Suprapubic skin (tissue), 4 donors: ENCODE measurements around the gene FCRL4. TPM values are rescaled to one million over a fixed set of nuclear protein-coding genes. Genes with fewer than 3 reads are reported as not detected.

Source experiments
- DNase-seq, 2 donors: peaks; one replicate each; pipeline ENCODE4 v3.0.0-alpha.2; 2019; ENCODE audit warnings: low spot score in 2 of 2
- H3K27ac ChIP-seq: fragments of 200-600 bp; sonication (generic); one replicate; pipeline ENCODE4 v1.5.1; 2019
- H3K27me3 ChIP-seq: fragments of 200-600 bp; sonication (generic); one replicate; pipeline ENCODE4 v1.5.1; 2019
- H3K36me3 ChIP-seq: fragments of 200-600 bp; sonication (generic); one replicate; pipeline ENCODE4 v1.5.1; 2019
- H3K4me1 ChIP-seq: fragments of 200-600 bp; sonication (generic); one replicate; pipeline ENCODE4 v1.5.1; 2019
- H3K4me3 ChIP-seq: fragments of 200-600 bp; sonication (generic); one replicate; pipeline ENCODE4 v1.5.1; 2019; ENCODE audit warnings: mild to moderate bottlenecking
- H3K9me3 ChIP-seq: fragments of 200-600 bp; sonication (generic); one replicate; pipeline ENCODE4 v1.5.1; 2019
- CTCF ChIP-seq, 2 donors: fragments of 200-600 bp in 1 of 2; fragments of 450-650 bp in 1 of 2; sonication (generic) in 1 of 2; IDR thresholded peaks; one replicate each; pipeline ENCODE4 v1.5.1; 2016 to 2019; ENCODE audit warnings: antibody characterized with exemption in 2 of 2, mild to moderate bottlenecking in 1 of 2, moderate library complexity in 1 of 2
- EP300 ChIP-seq: sonication (generic); formaldehyde crosslinking; IDR thresholded peaks from one replicate; pipeline ENCODE4 v1.6.1; 2017; ENCODE audit warnings: antibody characterized with exemption
- POLR2A ChIP-seq, 2 donors: fragments of 450-650 bp; IDR thresholded peaks; one replicate each; pipeline ENCODE4 v1.6.1; 2017; ENCODE audit warnings: antibody characterized with exemption in 2 of 2, mild to moderate bottlenecking in 2 of 2, moderate library complexity in 2 of 2
- POLR2AphosphoS5 ChIP-seq, 3 donors: sonication (generic); formaldehyde crosslinking; IDR thresholded peaks; one replicate each; pipeline ENCODE4 v1.6.1; 2017; ENCODE audit warnings: antibody characterized with exemption in 3 of 3
- WGBS: methylation state at CpG from one replicate; pipeline ENCODE4 v1.1.5; 2018; 5-methylcytosine and 5-hydroxymethylcytosine counted together
- total RNA-seq, 4 donors: library from RNA; depleted of rRNA; stranded (reverse); fragments of >200 nt; gene quantifications; one replicate each; pipeline ENCODE4 v1.1.0, GENCODE V29; 2016

Gene FCRL4
- total RNA-seq, 4 donors from 2014 or later, result not detected

DNA sequence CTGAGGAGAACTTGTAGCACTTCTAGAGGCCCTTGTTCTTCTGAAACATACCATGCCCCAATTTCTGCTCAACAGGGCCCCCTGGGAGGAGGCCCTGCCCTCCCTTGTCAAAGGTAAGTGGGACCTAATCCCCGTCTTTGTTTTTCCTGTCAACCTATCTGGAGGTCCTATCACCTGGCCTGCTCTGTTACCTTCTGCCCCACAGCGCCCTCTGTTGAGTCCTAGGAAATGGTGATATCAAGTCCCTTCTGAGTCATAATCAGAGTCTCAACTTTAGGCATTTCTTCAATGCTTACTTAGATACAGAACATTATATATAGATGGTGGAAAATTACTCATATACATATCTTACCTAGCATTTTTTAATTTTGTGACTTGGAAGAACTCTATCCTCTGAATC is 28.2 kb upstream of the FCRL4 start:
- WGBS, result 21% methylated on average over 2 of the region's 2 CpGs
- no peak overlapping the region for H3K4me3 ChIP-seq
- no peaks in the 10 kb centered on the region for H3K27me3 ChIP-seq
- no peaks in the 10 kb centered on the region for H3K36me3 ChIP-seq
- no peak for TF ChIP-seq EP300
- no peaks in the 10 kb centered on the region for H3K9me3 ChIP-seq
- H3K27ac ChIP-seq, result no peak overlapping the region
- no peak for DNase-seq
- no peaks in the 10 kb centered on the region for H3K4me1 ChIP-seq

DNA sequence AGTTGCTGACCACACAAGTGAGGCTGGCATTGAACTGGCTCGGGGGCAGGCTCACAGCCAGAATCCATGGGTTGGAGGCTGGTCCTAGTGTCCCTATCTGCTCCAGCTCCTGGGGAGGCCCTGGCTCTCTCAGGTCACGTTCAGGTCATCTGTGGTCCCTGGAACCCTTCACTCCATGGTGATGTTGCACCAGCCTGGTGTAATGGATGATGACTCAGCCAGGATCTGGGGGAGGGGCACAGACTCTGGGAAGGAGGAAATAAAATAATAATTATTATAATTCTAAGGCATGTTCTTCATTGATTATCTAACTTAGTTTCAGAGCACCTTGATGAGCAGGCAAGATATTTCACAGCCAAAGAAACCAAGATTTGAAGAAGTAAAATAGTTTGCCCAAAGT is 26.6 kb upstream of the FCRL4 start:
- WGBS, result 70% methylated on average over 2 of the region's 2 CpGs
- Histone ChIP-seq H3K27me3 (no peaks in the 10 kb centered on the region), H3K27ac (no peak overlapping the region), H3K36me3 (no peaks in the 10 kb centered on the region), H3K4me1 (no peaks in the 10 kb centered on the region), H3K9me3 (no peaks in the 10 kb centered on the region), H3K4me3 (no peak overlapping the region)
- DNase-seq, result no peak
- TF ChIP-seq CTCF (IDR thresholded peaks at IDR 0.05) (no peak), POLR2A (IDR thresholded peaks at IDR 0.05) (no peak), POLR2AphosphoS5 (IDR thresholded peaks at IDR 0.05) (no peak), EP300 (no peak)

GRCh38 chr1:157622471-157622870 is 24.6 kb upstream of the FCRL4 start:
- no peak overlapping the region for H3K4me3 ChIP-seq
- H3K27ac ChIP-seq, result no peak overlapping the region
- no peak for TF ChIP-seq POLR2A (IDR thresholded peaks at IDR 0.05)
- TF ChIP-seq POLR2AphosphoS5 (IDR thresholded peaks at IDR 0.05), result no peak
- no peak for TF ChIP-seq CTCF (IDR thresholded peaks at IDR 0.05)
- TF ChIP-seq EP300, result no peak
- H3K9me3 ChIP-seq, result no peaks in the 10 kb centered on the region
- H3K4me1 ChIP-seq, result no peaks in the 10 kb centered on the region
- WGBS, result 85% methylated on average over 5 of the region's 5 CpGs
- no peaks in the 10 kb centered on the region for H3K27me3 ChIP-seq
- H3K36me3 ChIP-seq, result no peaks in the 10 kb centered on the region
- DNase-seq, result no peak

DNA sequence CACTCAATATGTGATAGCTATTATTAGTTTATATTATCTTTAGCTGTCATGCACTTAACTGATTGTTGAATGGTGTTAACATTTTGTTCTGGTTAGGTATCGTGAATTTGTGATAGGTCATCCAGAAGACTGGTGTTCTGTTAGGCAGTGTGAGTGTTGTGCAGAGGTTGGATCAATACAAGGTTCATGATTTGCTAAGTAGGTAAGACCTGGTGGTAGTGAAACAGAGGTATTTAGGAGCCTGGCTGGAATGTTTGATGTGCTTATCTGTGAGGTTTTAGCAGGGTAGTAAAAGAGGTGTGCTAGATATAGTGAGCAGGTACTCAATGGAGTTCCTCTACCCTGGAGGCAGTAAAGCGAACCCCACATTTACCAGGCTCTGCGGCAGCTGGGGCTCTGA is 20.3 kb upstream of the FCRL4 start:
- H3K4me1 ChIP-seq, result no peaks in the 10 kb centered on the region
- H3K36me3 ChIP-seq, result no peaks in the 10 kb centered on the region
- no peak overlapping the region for H3K27ac ChIP-seq
- DNase-seq, result no peak
- no peak overlapping the region for H3K4me3 ChIP-seq
- TF ChIP-seq POLR2AphosphoS5 (IDR thresholded peaks at IDR 0.05) (no peak), EP300 (no peak), CTCF (IDR thresholded peaks at IDR 0.05) (no peak), POLR2A (IDR thresholded peaks at IDR 0.05) (no peak)
- H3K27me3 ChIP-seq, result no peaks in the 10 kb centered on the region
- 68% methylated on average over 3 of the region's 3 CpGs for WGBS
- no peaks in the 10 kb centered on the region for H3K9me3 ChIP-seq

DNA sequence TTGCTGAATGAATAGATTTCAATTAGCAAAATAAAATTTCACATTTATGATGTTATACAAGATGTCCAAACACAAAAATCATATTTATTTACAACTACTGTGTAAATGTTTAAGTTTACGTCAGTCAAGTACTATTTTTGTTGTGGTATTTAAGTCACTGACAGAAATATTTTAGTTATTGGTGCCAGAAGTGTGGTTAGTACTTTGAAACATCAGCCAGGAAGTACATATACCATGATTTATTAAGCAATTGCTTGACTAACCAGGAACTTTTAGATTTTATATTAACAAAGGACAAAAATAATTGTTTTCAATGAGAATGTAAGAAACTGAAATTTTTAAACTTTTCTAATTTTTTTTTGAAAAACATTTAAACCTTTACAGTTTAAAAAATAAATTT is 2.4 kb upstream of the FCRL4 start:
- Histone ChIP-seq H3K9me3 (no peaks in the 10 kb centered on the region), H3K4me1 (no peaks in the 10 kb centered on the region), H3K27me3 (peaks cover 6% of the 10 kb centered on the region), H3K27ac (no peak overlapping the region), H3K36me3 (no peaks in the 10 kb centered on the region), H3K4me3 (no peak overlapping the region)
- DNase-seq, result no peak
- no peak for TF ChIP-seq CTCF (IDR thresholded peaks at IDR 0.05)
- no peak for TF ChIP-seq POLR2A (IDR thresholded peaks at IDR 0.05)
- 41% methylated on average over 1 of the region's 1 CpG for WGBS

GRCh38 chr1:157596384-157596783 is 1.5 kb downstream of the FCRL4 start:
- Histone ChIP-seq H3K27ac (no peak overlapping the region), H3K36me3 (no peaks in the 10 kb centered on the region), H3K27me3 (peaks cover 3% of the 10 kb centered on the region), H3K9me3 (no peaks in the 10 kb centered on the region), H3K4me1 (no peaks in the 10 kb centered on the region), H3K4me3 (no peak overlapping the region)
- TF ChIP-seq EP300 (no peak), POLR2AphosphoS5 (IDR thresholded peaks at IDR 0.05) (no peak), CTCF (IDR thresholded peaks at IDR 0.05) (no peak), POLR2A (IDR thresholded peaks at IDR 0.05) (no peak)
- WGBS, result 53% methylated on average over 6 of the region's 6 CpGs
- no peak for DNase-seq
